ENCODE data around the gene GIMAP1.

DNA sequence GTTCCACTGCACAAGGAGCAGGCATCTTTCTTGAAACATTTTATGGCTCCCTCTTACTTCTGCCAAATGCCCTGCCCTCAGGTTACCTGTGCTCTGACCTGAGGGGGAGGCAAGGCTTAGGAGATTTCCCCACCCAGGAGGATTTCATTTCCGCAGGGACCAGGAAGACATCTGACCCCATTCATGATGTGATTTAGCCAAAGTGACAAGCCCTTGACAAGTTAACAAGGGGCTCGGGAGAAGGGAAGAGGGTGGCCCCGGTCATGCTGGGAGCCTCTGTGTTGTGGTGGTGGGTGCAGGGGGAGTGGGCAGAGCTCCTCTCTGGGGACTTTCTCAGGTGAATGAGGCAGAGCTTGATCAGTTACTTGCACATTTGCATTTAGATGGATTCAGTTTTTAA lies 39.8 kb downstream of the GIMAP1 start:
- TF ChIP-seq EZH2 (IDR thresholded peaks at IDR 0.05; ENCODE audit: borderline replicate concordance, low read depth, low read length, severe bottlenecking), result no peak
- TF ChIP-seq, protein P1, sequence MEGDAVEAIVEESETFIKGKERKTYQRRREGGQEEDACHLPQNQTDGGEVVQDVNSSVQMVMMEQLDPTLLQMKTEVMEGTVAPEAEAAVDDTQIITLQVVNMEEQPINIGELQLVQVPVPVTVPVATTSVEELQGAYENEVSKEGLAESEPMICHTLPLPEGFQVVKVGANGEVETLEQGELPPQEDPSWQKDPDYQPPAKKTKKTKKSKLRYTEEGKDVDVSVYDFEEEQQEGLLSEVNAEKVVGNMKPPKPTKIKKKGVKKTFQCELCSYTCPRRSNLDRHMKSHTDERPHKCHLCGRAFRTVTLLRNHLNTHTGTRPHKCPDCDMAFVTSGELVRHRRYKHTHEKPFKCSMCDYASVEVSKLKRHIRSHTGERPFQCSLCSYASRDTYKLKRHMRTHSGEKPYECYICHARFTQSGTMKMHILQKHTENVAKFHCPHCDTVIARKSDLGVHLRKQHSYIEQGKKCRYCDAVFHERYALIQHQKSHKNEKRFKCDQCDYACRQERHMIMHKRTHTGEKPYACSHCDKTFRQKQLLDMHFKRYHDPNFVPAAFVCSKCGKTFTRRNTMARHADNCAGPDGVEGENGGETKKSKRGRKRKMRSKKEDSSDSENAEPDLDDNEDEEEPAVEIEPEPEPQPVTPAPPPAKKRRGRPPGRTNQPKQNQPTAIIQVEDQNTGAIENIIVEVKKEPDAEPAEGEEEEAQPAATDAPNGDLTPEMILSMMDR (IDR thresholded peaks at IDR 0.05; ENCODE audit: borderline replicate concordance, extremely low read depth, low read length, poor library complexity, severe bottlenecking), result no peak
